CD4-positive, alpha-beta memory T cell (primary cell): Measurements from ENCODE around the gene HOXD8. TPM values are rescaled to one million over a fixed set of nuclear protein-coding genes. Genes with fewer than 3 reads are reported as not detected.

Experiments used
- CTCF ChIA-PET: fragments of 350-600 bp; sonication (Branson Sonifier 250); formaldehyde crosslinking; loops from one replicate; lab custom pipeline; 2021; ENCODE audit warnings: inconsistent platforms; ENCODE audit not compliant: partially characterized antibody; lab: Charles Lee
- POLR2A ChIA-PET: fragments of 350-600 bp; sonication (Branson Sonifier 250); formaldehyde crosslinking; loops from one replicate; lab custom pipeline; 2021; ENCODE audit not compliant: partially characterized antibody; lab: Charles Lee
- DNase-seq, 5 donors: peaks; one replicate each; pipeline versions ENCODE4 v3.0.0 to v3.0.0-alpha.2; 2020 to 2022; ENCODE audit warnings: mixed read lengths in 1 of 5
- H3K27ac ChIP-seq: one replicate; pipeline ENCODE4 v1.7.0; 2013; ENCODE audit warnings: low read depth, low read length
- H3K27me3 ChIP-seq: 2 replicates; pipeline ENCODE4 v1.7.0; 2013; ENCODE audit warnings: mild to moderate bottlenecking, low read length, moderate library complexity; ENCODE audit not compliant: insufficient read depth
- H3K36me3 ChIP-seq: 2 replicates; pipeline ENCODE4 v1.7.0; 2013; ENCODE audit warnings: mild to moderate bottlenecking, low read length, moderate library complexity; ENCODE audit not compliant: insufficient read depth
- H3K4me1 ChIP-seq: 2 replicates; pipeline ENCODE4 v1.7.0; 2013; ENCODE audit warnings: mild to moderate bottlenecking, low read length, moderate library complexity; ENCODE audit not compliant: insufficient read depth
- H3K4me3 ChIP-seq, 2 donors: one replicate each; pipeline ENCODE4 v1.7.0; 2013; ENCODE audit warnings: low read length in 2 of 2, mild to moderate bottlenecking in 1 of 2
- H3K9me3 ChIP-seq, 2 donors: one replicate each; pipeline ENCODE4 v1.7.0; 2013; ENCODE audit warnings: low read length in 2 of 2, control low read depth in 1 of 2; ENCODE audit not compliant: control insufficient read depth in 1 of 2
- H3K27ac Mint-ChIP-seq, 7 donors: one replicate each; pipeline ENCODE4 v1.8.0; 2020 to 2021; ENCODE audit warnings: mixed read lengths in 7 of 7, mild to moderate bottlenecking in 6 of 7, inconsistent platforms in 3 of 7, moderate library complexity in 3 of 7
- H3K27me3 Mint-ChIP-seq, 2 donors: one replicate each; pipeline ENCODE4 v1.8.0; 2020 to 2021; ENCODE audit warnings: mixed read lengths in 2 of 2
- H3K36me3 Mint-ChIP-seq, 2 donors: one replicate each; pipeline ENCODE4 v1.8.0; 2020 to 2021; ENCODE audit warnings: mixed read lengths in 2 of 2, inconsistent platforms in 1 of 2, mild to moderate bottlenecking in 1 of 2
- H3K4me1 Mint-ChIP-seq, 4 donors: one replicate each; pipeline ENCODE4 v1.8.0; 2020 to 2021; ENCODE audit warnings: mixed read lengths in 4 of 4, mild to moderate bottlenecking in 1 of 4
- H3K4me3 Mint-ChIP-seq, 8 donors: one replicate each; pipeline ENCODE4 v1.8.0; 2020 to 2021; ENCODE audit warnings: mixed read lengths in 8 of 8, mild to moderate bottlenecking in 7 of 8, moderate library complexity in 6 of 8, inconsistent platforms in 3 of 8
- H3K9me3 Mint-ChIP-seq, 8 donors: one replicate each; pipeline ENCODE4 v1.8.0; 2020 to 2021; ENCODE audit warnings: mixed read lengths in 8 of 8, mild to moderate bottlenecking in 5 of 8, inconsistent platforms in 3 of 8, moderate library complexity in 1 of 8
- intact Hi-C: fragments of 100-400 bp; cut with micrococcal nuclease; formaldehyde crosslinking; loops from one replicate; pipeline ENCODE4 v1.15.1; 2023
- microRNA-seq: library from miRNA; unstranded; fragments of <30 nt; microRNA quantifications from one replicate; pipeline ENCODE4 v1.2.0, GENCODE V29; 2021; ENCODE audit warnings: borderline replicate concordance, borderline number of aligned reads, borderline microRNAs expressed, mixed read lengths
- polyA plus RNA-seq, 2 donors: library from polyadenylated mRNA; unstranded; fragments of 300-500 nt; fragmentation: Illumina TruSeq; gene quantifications; one replicate each; pipeline ENCODE4 v1.2.3, GENCODE V29; 2021
- total RNA-seq, 2 experiments: library from RNA; stranded (reverse); gene quantifications; one replicate each; pipeline ENCODE4 v1.2.3, GENCODE V29; 2021

The HOXD8 gene
- total and polyA plus RNA-seq, 4 experiments from 2014 or later, result not detected

DNA sequence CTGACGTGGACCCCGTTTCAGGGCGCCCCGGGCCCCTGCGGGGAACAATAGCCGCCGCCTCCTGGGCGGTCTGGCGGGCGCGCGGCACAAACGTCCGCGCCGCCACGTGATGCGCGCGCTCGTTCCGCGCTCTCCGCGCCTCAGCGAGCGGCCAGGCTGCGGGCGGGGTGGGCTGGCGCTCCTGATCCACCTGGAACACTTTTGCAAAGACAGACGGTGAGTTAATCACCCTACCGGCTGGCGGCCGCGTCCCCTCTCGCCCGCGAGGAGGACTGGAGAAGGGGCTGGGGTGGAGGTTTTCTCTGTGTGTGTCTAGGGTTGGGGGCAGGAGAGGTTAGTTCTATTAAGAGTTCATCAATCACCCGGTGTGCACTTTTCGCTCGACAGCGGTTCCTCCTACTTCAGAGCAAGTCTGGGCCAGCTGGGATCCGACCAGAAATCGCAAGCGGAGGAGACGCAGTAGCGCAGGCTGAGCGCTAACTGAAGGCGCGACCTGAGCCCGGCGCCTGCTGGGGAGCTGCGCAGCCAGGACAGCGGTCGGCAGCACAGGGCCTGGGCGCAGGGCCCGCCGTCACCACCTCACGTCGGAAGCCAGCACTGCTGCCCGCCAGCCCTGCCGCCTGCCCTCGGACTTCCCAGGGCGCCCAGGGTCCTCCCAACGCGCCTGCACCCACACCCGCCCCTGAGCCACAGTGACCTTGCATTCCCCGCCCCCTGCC is 48.7 kb downstream of the HOXD8 start:
- CTCF ChIA-PET, result no interaction called here
- intact Hi-C loops, result no loop called here
- H3K36me3 ChIP-seq, result no peaks in the 10 kb centered on the region
- no peaks in the 10 kb centered on the region for H3K4me1 ChIP-seq
- peaks cover 0 to 2% (median 0%) of the 10 kb centered on the region in 8 donors for H3K9me3 Mint-ChIP-seq
- no peaks in the 10 kb centered on the region for H3K9me3 ChIP-seq
- H3K27ac Mint-ChIP-seq, result no peak overlapping the region
- H3K36me3 Mint-ChIP-seq, result no peaks in the 10 kb centered on the region
- H3K27me3 ChIP-seq, result peaks cover 64% of the 10 kb centered on the region
- peaks cover 60 to 68% of the 10 kb centered on the region in 2 donors for H3K27me3 Mint-ChIP-seq
- H3K4me3 ChIP-seq, result no peak overlapping the region
- no peak overlapping the region for H3K27ac ChIP-seq
- peaks cover 2 to 23% (median 7%) of the 10 kb centered on the region in 4 donors for H3K4me1 Mint-ChIP-seq
- POLR2A ChIA-PET, result no interaction called here
- DNase-seq, result no peak
- peak overlapping the region in 2 of 8 donors; percentile 10 to 52 for H3K4me3 Mint-ChIP-seq

DNA sequence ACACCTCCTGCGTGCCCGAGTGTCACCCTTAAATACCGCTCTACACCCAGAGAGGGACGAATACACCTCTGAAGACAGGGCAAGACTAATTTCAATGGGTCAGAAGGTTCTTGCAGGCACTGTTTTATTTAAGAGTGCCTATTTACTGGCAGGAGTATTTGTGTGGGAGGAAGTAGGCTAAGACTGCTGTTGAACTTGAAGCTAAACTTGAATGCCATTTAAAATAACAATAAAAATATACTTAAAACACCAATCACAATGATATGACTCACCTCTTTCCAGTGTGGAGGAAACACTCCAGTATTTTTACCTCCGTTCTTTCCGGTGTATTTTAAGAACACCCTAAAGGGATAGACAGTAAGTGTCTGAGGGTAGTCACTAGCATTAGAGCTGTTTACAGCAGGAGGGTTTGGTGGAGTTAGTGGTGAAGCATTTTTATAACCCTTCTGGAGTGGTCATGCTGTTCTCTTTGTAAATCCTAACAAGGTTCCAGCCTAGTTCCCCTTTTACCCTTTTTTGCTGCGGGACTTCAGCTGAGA is 49.3 kb downstream of the HOXD8 start:
- ChIA-PET POLR2A (no interaction called here), CTCF (no interaction called here)
- no peaks in the 10 kb centered on the region for H3K9me3 ChIP-seq
- Mint-ChIP-seq H3K36me3 (no peaks in the 10 kb centered on the region), H3K27ac (no peak overlapping the region), H3K27me3 (peaks cover 60 to 68% of the 10 kb centered on the region in 2 donors), H3K4me3 (peak overlapping the region in 1 of 8 donors; percentile 5), H3K9me3 (peaks cover 0 to 2% (median 0%) of the 10 kb centered on the region in 8 donors), H3K4me1 (peaks cover 1 to 22% (median 6%) of the 10 kb centered on the region in 4 donors)
- DNase-seq, result no peak
- no peak overlapping the region for H3K27ac ChIP-seq
- H3K36me3 ChIP-seq, result no peaks in the 10 kb centered on the region
- intact Hi-C loops, result no loop called here
- H3K4me3 ChIP-seq, result no peak overlapping the region
- no peaks in the 10 kb centered on the region for H3K4me1 ChIP-seq
- peaks cover 58% of the 10 kb centered on the region for H3K27me3 ChIP-seq

DNA sequence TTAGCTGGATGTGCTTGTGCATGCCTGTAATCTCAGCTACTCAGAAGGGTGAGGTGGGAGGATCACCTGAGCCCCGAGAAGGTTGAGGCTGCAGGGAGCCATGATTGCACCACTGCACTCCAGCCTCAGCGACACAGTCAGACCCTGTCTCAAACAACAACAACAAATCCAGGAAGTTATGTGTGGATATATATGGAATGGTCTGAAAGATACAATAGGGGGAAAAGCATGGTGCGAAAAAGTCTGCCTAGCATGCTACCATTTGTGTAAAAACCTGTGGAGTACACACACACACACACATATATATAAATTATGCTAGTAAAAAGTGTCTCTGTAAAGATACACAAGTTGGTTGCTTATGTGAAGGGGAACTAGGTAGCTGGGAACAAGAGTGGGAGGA is 52.0 kb downstream of the HOXD8 start:
- DNase-seq, result no peak
- Histone ChIP-seq H3K4me1 (no peaks in the 10 kb centered on the region), H3K36me3 (no peaks in the 10 kb centered on the region), H3K27me3 (peaks cover 42% of the 10 kb centered on the region), H3K9me3 (no peaks in the 10 kb centered on the region), H3K27ac (no peak overlapping the region), H3K4me3 (no peak overlapping the region)
- Mint-ChIP-seq H3K4me1 (peaks cover 0 to 12% (median 7%) of the 10 kb centered on the region in 4 donors), H3K4me3 (no peak overlapping the region), H3K27me3 (peaks cover 55 to 66% of the 10 kb centered on the region in 2 donors), H3K9me3 (peaks cover 0 to 3% (median under 1%) of the 10 kb centered on the region in 8 donors), H3K27ac (no peak overlapping the region), H3K36me3 (peaks cover 0 to 4% of the 10 kb centered on the region in 2 donors)
- CTCF ChIA-PET, result no interaction called here
- intact Hi-C loops, result no loop called here
- POLR2A ChIA-PET, result no interaction called here

Small RNA genes within 50 kb of the gene (microRNA-seq; reads per million reads assigned to microRNA genes)
- 17.0 reads per million, percentile 49 among the genes with 10 or more reads in this experiment for gene MIR10B

Other genes with a start within 250 kb of the HOXD8 start
- 10 to 100 TPM; 30.4 to 31.3 TPM for gene LNPK, start 127.4 kb upstream of the HOXD8 start, total RNA-seq
- gene LNPK, start 127.4 kb upstream of the HOXD8 start, polyA plus RNA-seq, result 10 to 100 TPM; 17.5 to 21.8 TPM
- not detected for gene EVX2, start 45.7 kb upstream of the HOXD8 start, total RNA-seq
- not detected for gene EVX2, start 45.7 kb upstream of the HOXD8 start, polyA plus RNA-seq
- not detected for gene HOXD13, start 37.0 kb upstream of the HOXD8 start, total RNA-seq
- gene HOXD13, start 37.0 kb upstream of the HOXD8 start, polyA plus RNA-seq, result not detected
- not detected for gene HOXD12, start 29.9 kb upstream of the HOXD8 start, total RNA-seq
- gene HOXD12, start 29.9 kb upstream of the HOXD8 start, polyA plus RNA-seq, result not detected
- gene HOXD11, start 22.4 kb upstream of the HOXD8 start, total RNA-seq, result not detected
- gene HOXD11, start 22.4 kb upstream of the HOXD8 start, polyA plus RNA-seq, result not detected
- gene HOXD10, start 12.9 kb upstream of the HOXD8 start, total RNA-seq, result not detected
- not detected for gene HOXD10, start 12.9 kb upstream of the HOXD8 start, polyA plus RNA-seq
- not detected for gene HOXD9, start 7.0 kb upstream of the HOXD8 start, total RNA-seq
- gene HOXD9, start 7.0 kb upstream of the HOXD8 start, polyA plus RNA-seq, result not detected
- not detected for gene HOXD4, start 21.8 kb downstream of the HOXD8 start, total RNA-seq
- gene HOXD4, start 21.8 kb downstream of the HOXD8 start, polyA plus RNA-seq, result not detected
- not detected for gene HOXD3, start 27.6 kb downstream of the HOXD8 start, total RNA-seq
- gene HOXD3, start 27.6 kb downstream of the HOXD8 start, polyA plus RNA-seq, result not detected
- not detected for gene HOXD1, start 59.0 kb downstream of the HOXD8 start, total RNA-seq
- gene HOXD1, start 59.0 kb downstream of the HOXD8 start, polyA plus RNA-seq, result not detected
- 1 to 10 TPM; 7.6 to 8.1 TPM for gene MTX2, start 139.7 kb downstream of the HOXD8 start, total RNA-seq
- 10 to 100 TPM; 15.9 to 24.6 TPM for gene MTX2, start 139.7 kb downstream of the HOXD8 start, polyA plus RNA-seq